PC-3 (cell line): ENCODE measurements around the gene ROR1. TPM values are rescaled to one million over a fixed set of nuclear protein-coding genes. Genes with fewer than 3 reads are reported as not detected.

Experiments used
- ATAC-seq: fragments of 200-7000 bp; cut with Tn5 transposase; 2 replicates; pipeline ENCODE4 v1.9.1; 2020; ENCODE audit warnings: mild to moderate bottlenecking, moderate library complexity
- BruUV-seq: library from RNA; stranded (reverse); fragments of 400-500 nt; replicated peaks from 2 replicates; lab custom pipeline; 2021; lab: Mats Ljungman, UMichigan
- CTCF ChIA-PET: fragments of 300-600 bp; sonication (Branson Sonifier 250); formaldehyde crosslinking; loops from one replicate; lab custom pipeline; 2022; ENCODE audit warnings: antibody characterized with exemption; lab: Charles Lee
- POLR2A ChIA-PET: fragments of 300-600 bp; sonication (Branson Sonifier 250); formaldehyde crosslinking; loops from one replicate; lab custom pipeline; 2022; ENCODE audit warnings: antibody characterized with exemption; ENCODE audit not compliant: unreplicated experiment; lab: Charles Lee
- DNase-seq: peaks from one replicate; pipeline ENCODE4 v3.0.0-alpha.2; 2015
- H2AFZ ChIP-seq: fragments of 300-600 bp; sonication (generic); 2 replicates; pipeline ENCODE4 v1.6.0; 2016; ENCODE audit warnings: antibody characterized with exemption, low read length
- H3F3A ChIP-seq: fragments of 300-600 bp; sonication (generic); one replicate; pipeline ENCODE4 v1.6.0; 2017; ENCODE audit warnings: antibody characterized with exemption, low read length, control low read depth, mild to moderate bottlenecking; ENCODE audit not compliant: unreplicated experiment
- H3K27ac ChIP-seq: fragments of 300-600 bp; sonication (generic); 2 replicates; pipeline ENCODE4 v1.5.1; 2016; ENCODE audit warnings: mild to moderate bottlenecking, low read length
- H3K27me3 ChIP-seq: fragments of 300-600 bp; sonication (generic); 2 replicates; pipeline ENCODE4 v1.6.1; 2016; ENCODE audit warnings: low read length, mixed read lengths
- H3K36me3 ChIP-seq: fragments of 300-600 bp; sonication (generic); 2 replicates; pipeline ENCODE4 v1.6.1; 2016; ENCODE audit warnings: low read depth, mixed run types, low read length, mixed read lengths
- H3K4me1 ChIP-seq: fragments of 300-600 bp; sonication (generic); 2 replicates; pipeline ENCODE4 v1.5.1; 2016; ENCODE audit warnings: low read length; ENCODE audit not compliant: insufficient read depth
- H3K4me2 ChIP-seq: fragments of 300-600 bp; sonication (generic); 2 replicates; pipeline ENCODE4 v1.6.0; 2016; ENCODE audit warnings: low read length
- H3K4me3 ChIP-seq: fragments of 300-600 bp; sonication (generic); 2 replicates; pipeline ENCODE4 v1.5.1; 2016; ENCODE audit warnings: mild to moderate bottlenecking, low read length, mixed read lengths
- H3K79me2 ChIP-seq: fragments of 300-600 bp; sonication (generic); 2 replicates; pipeline ENCODE4 v1.6.1; 2017; ENCODE audit warnings: low read length, mixed read lengths
- H3K9ac ChIP-seq: fragments of 300-600 bp; sonication (generic); 2 replicates; pipeline ENCODE4 v1.6.0; 2016; ENCODE audit warnings: mild to moderate bottlenecking, low read length
- H3K9me2 ChIP-seq: fragments of 300-600 bp; sonication (generic); replicated peaks from 2 replicates; pipeline ENCODE4 v1.6.1; 2016; ENCODE audit warnings: mixed run types, low read length, mixed read lengths
- H3K9me3 ChIP-seq: fragments of 300-600 bp; sonication (generic); 2 replicates; pipeline ENCODE4 v1.6.1; 2016; ENCODE audit warnings: low read length, mixed read lengths
- H4K20me1 ChIP-seq: fragments of 300-600 bp; sonication (generic); 2 replicates; pipeline ENCODE4 v1.6.1; 2016; ENCODE audit warnings: low read length, mixed read lengths
- EZH2 ChIP-seq: fragments of 300-600 bp; sonication (generic); IDR thresholded peaks from one replicate; pipeline ENCODE4 v1.6.1; 2017; ENCODE audit warnings: antibody characterized with exemption, mild to moderate bottlenecking, low read length; ENCODE audit not compliant: unreplicated experiment
- EZH2phosphoT487 ChIP-seq: fragments of 300-600 bp; sonication (generic); IDR thresholded peaks from 2 replicates; pipeline ENCODE4 v1.6.1; 2018; ENCODE audit warnings: mild to moderate bottlenecking, antibody characterized with exemption, low read length, borderline replicate concordance
- intact Hi-C: fragments of 100-400 bp; cut with micrococcal nuclease; formaldehyde crosslinking; loops from 2 replicates; pipeline ENCODE4 v1.9.0; 2023
- total RNA-seq: library from RNA; depleted of rRNA; stranded (reverse); fragments of >200 nt; gene quantifications from 2 replicates; pipeline ENCODE4 v1.2.3, GENCODE V29; 2014
- TF ChIP-seq, protein P1 (sequence below): fragments of 300-600 bp; sonication (generic); conservative IDR thresholded peaks from 2 replicates; pipeline ENCODE4 v1.5.1; 2017; ENCODE audit warnings: antibody characterized with exemption, low read depth, mild to moderate bottlenecking, low read length

Gene ROR1
- total RNA-seq, 1 experiment from 2014 or later: 16.5 TPM

DNA sequence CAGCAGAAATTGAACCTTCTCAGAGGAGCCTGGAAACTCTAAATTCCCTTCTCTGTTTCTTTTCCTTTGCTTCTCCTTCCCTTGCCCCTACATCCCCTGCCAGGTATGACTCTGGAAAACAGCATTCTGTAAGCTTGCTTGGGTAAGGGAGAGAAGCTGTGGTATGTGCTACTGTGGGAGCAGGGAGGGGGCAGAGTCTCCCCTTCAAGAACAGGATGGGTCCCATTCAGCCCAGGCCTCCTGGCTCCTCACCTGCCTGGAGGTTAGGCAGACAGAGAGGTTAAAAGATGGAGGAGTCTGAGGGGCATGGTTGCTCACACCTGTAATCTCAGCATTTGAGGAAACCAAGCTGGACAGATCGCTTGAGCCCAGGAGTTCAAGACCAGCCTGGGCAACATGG lies 389.0 kb downstream of the ROR1 start:
- DNase-seq: no peak
- Histone ChIP-seq H3F3A (no peaks in the 10 kb centered on the region), H3K9me3 (no peaks in the 10 kb centered on the region), H2AFZ (no peak overlapping the region), H3K4me1 (no peaks in the 10 kb centered on the region), H3K27me3 (no peaks in the 10 kb centered on the region), H3K79me2 (no peaks in the 10 kb centered on the region), H3K4me2 (no peak overlapping the region), H4K20me1 (no peaks in the 10 kb centered on the region), H3K27ac (no peak overlapping the region), H3K4me3 (no peak overlapping the region), H3K36me3 (no peaks in the 10 kb centered on the region), H3K9ac (no peak overlapping the region), H3K9me2 (no peaks in the 10 kb centered on the region)
- POLR2A ChIA-PET: no interaction called here
- CTCF ChIA-PET: interaction anchor here (1.2 kb wide), 1 partner anchor 25 kb away, joined by 3 read pairs; no protein-coding TSS in a partner anchor
- TF ChIP-seq EZH2phosphoT487: no peak
- TF ChIP-seq, protein P1, sequence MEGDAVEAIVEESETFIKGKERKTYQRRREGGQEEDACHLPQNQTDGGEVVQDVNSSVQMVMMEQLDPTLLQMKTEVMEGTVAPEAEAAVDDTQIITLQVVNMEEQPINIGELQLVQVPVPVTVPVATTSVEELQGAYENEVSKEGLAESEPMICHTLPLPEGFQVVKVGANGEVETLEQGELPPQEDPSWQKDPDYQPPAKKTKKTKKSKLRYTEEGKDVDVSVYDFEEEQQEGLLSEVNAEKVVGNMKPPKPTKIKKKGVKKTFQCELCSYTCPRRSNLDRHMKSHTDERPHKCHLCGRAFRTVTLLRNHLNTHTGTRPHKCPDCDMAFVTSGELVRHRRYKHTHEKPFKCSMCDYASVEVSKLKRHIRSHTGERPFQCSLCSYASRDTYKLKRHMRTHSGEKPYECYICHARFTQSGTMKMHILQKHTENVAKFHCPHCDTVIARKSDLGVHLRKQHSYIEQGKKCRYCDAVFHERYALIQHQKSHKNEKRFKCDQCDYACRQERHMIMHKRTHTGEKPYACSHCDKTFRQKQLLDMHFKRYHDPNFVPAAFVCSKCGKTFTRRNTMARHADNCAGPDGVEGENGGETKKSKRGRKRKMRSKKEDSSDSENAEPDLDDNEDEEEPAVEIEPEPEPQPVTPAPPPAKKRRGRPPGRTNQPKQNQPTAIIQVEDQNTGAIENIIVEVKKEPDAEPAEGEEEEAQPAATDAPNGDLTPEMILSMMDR: no peak
- no peak for TF ChIP-seq EZH2
- ATAC-seq: no peak
- no TSS peak for BruUV-seq
- intact Hi-C loops: loop anchor here (5.0 kb wide), 2 partner anchors 79 to 546 kb away; no protein-coding TSS in a partner anchor

DNA sequence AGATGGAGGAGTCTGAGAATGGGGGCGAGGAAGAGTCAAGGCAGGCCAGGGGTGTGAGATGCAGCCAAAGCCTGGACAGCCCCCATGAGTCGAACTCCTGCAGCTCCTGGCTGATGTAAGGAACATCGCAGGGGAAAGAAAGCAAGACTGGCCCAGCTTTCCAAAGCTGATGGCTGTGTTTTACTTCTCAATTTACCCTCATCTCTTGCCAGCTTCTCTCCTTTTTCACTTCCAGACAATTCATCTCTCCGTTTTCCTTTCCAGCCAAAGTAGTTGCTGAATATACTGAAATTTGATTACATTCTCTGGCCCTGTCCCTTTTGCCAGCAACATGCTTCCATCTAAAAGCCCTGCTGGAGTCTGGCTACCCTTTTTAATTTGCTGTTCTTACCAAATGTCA lies 389.6 kb downstream of the ROR1 start:
- no peaks in the 10 kb centered on the region for H3K9me2 ChIP-seq
- H3F3A ChIP-seq: no peaks in the 10 kb centered on the region
- H3K36me3 ChIP-seq: no peaks in the 10 kb centered on the region
- H3K9me3 ChIP-seq: no peaks in the 10 kb centered on the region
- no peak overlapping the region for H2AFZ ChIP-seq
- DNase-seq (no peak), ATAC-seq (no peak)
- no peaks in the 10 kb centered on the region for H3K79me2 ChIP-seq
- BruUV-seq: no TSS peak
- H3K4me1 ChIP-seq: no peaks in the 10 kb centered on the region
- no peak overlapping the region for H3K4me3 ChIP-seq
- no peak overlapping the region for H3K4me2 ChIP-seq
- TF ChIP-seq EZH2phosphoT487 (no peak), EZH2 (no peak)
- TF ChIP-seq, protein P1: no peak
- H3K9ac ChIP-seq: no peak overlapping the region
- H3K27me3 ChIP-seq: no peaks in the 10 kb centered on the region
- H4K20me1 ChIP-seq: no peaks in the 10 kb centered on the region
- H3K27ac ChIP-seq: no peak overlapping the region
- intact Hi-C loops: loop anchor here (5.0 kb wide), 2 partner anchors 79 to 546 kb away; no protein-coding TSS in a partner anchor
- ChIA-PET POLR2A (no interaction called here), CTCF (interaction anchor here (0.6 to 1.2 kb wide), 4 partner anchors 26 to 471 kb away, joined by 3 to 9 read pairs (median 3); no protein-coding TSS in a partner anchor)

DNA sequence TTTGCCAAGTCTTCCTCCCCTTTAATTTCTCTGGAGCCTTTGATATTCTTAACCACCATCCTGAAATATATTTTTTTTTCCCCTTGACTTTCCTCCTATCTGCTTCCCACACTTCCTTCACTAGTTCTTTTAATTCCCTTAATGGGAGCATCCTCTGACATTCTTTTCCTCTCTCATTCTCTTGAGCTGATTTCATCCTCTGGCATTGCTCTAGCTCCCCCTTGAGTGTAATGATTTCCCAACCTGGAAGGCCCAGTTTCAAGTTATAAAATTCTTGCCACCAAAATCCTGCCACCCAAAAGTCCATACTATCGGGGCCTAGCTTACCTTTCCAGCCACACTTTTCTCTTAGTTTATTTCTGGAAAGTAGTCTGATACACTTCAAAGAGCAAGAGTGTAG lies 390.2 kb downstream of the ROR1 start:
- TF ChIP-seq EZH2phosphoT487: no peak
- TF ChIP-seq, protein P1: peak; percentile 74
- no peaks in the 10 kb centered on the region for H3K79me2 ChIP-seq
- DNase-seq (peak; percentile 44), ATAC-seq (peak; percentile 61; the same call in 1 of the 2 replicates)
- no peak overlapping the region for H3K4me3 ChIP-seq
- no peaks in the 10 kb centered on the region for H3F3A ChIP-seq
- ChIA-PET CTCF (interaction anchor here (0.6 to 1.2 kb wide), 5 partner anchors 20 to 472 kb away, joined by 3 to 9 read pairs (median 3); no protein-coding TSS in a partner anchor), POLR2A (interaction anchor here (0.7 kb wide), 1 partner anchor 18 kb away, joined by 5 read pairs; no protein-coding TSS in a partner anchor)
- BruUV-seq: no TSS peak
- no peak overlapping the region for H2AFZ ChIP-seq
- H3K9ac ChIP-seq: no peak overlapping the region
- no peak overlapping the region for H3K27ac ChIP-seq
- H3K9me3 ChIP-seq: no peaks in the 10 kb centered on the region
- no peaks in the 10 kb centered on the region for H3K9me2 ChIP-seq
- intact Hi-C loops: loop anchor here (5.0 kb wide), 2 partner anchors 78 to 547 kb away; no protein-coding TSS in a partner anchor
- no peaks in the 10 kb centered on the region for H3K36me3 ChIP-seq
- H3K4me2 ChIP-seq: no peak overlapping the region
- no peaks in the 10 kb centered on the region for H3K27me3 ChIP-seq
- H3K4me1 ChIP-seq: no peaks in the 10 kb centered on the region
- no peaks in the 10 kb centered on the region for H4K20me1 ChIP-seq
